Thyroid gland (tissue), 4 donors: ENCODE measurements around the gene GJC1.

Experiments used
- POLR2A ChIP-seq, 2 donors: fragments of 450-650 bp; IDR thresholded peaks; one replicate each; pipeline ENCODE4 v1.6.1; 2017; ENCODE audit warnings: antibody characterized with exemption in 2 of 2, mild to moderate bottlenecking in 2 of 2, moderate library complexity in 1 of 2
- TF ChIP-seq, protein P1 (sequence below), 6 experiments: fragments of 200-600 bp in 3 of 6; fragments of 450-650 bp in 3 of 6; sonication (generic) in 3 of 6; IDR thresholded peaks; one replicate each; pipeline ENCODE4 v1.5.1; 2016 to 2019; ENCODE audit warnings: antibody characterized with exemption in 6 of 6, mild to moderate bottlenecking in 2 of 6, inconsistent platforms in 1 of 6, moderate library complexity in 1 of 6

DNA sequence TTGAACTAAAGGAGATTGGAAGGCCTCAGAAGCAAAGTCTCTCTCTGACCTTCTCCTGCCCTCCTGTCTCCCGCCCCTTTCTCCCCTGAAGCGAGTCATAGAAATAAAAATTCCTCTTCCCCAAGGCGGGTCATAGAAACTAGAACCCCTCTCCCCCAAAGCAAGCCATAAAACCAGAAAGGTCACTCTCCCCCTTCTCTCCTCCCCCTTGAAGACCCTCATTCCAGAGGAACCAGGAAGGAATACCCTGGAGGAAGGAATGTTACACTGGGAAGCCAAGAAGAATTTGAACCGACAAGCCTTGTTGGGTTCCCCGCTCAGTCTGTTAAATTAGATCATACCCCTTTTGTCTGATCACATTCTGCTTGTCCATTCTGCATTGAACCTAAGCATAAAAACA, 2.7 kb upstream of the GJC1 start:
- TF ChIP-seq POLR2A (IDR thresholded peaks at IDR 0.05) = no peak
- TF ChIP-seq, protein P1, sequence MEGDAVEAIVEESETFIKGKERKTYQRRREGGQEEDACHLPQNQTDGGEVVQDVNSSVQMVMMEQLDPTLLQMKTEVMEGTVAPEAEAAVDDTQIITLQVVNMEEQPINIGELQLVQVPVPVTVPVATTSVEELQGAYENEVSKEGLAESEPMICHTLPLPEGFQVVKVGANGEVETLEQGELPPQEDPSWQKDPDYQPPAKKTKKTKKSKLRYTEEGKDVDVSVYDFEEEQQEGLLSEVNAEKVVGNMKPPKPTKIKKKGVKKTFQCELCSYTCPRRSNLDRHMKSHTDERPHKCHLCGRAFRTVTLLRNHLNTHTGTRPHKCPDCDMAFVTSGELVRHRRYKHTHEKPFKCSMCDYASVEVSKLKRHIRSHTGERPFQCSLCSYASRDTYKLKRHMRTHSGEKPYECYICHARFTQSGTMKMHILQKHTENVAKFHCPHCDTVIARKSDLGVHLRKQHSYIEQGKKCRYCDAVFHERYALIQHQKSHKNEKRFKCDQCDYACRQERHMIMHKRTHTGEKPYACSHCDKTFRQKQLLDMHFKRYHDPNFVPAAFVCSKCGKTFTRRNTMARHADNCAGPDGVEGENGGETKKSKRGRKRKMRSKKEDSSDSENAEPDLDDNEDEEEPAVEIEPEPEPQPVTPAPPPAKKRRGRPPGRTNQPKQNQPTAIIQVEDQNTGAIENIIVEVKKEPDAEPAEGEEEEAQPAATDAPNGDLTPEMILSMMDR (IDR thresholded peaks at IDR 0.05) = no peak
